ENCODE results near the gene OR2H1. TPM values are rescaled to one million over a fixed set of nuclear protein-coding genes. Genes with fewer than 3 reads are reported as not detected.

The OR2H1 gene
- total RNA-seq, 1 donor from 2014 or later, result not detected

GRCh38 chr6:29451471-29452193 lies 5.3 kb upstream of the OR2H1 start:
- Histone ChIP-seq H3K27ac (no peak overlapping the region), H3K4me1 (no peaks in the 10 kb centered on the region), H3K4me3 (no peak overlapping the region), H3K36me3 (no peaks in the 10 kb centered on the region), H3K27me3 (no peaks in the 10 kb centered on the region), H3K9me3 (no peaks in the 10 kb centered on the region)
- no peak for ATAC-seq
- DNase-seq, result no peak
- TF ChIP-seq CTCF (IDR thresholded peaks at IDR 0.05), result no peak
- intact Hi-C loops (cut with DNase I), result no loop called here

- no peak overlapping the region for H3K27ac ChIP-seq
- no peaks in the 10 kb centered on the region for H3K9me3 ChIP-seq
- ATAC-seq, result no peak
- DNase-seq, result no peak
- intact Hi-C loops (cut with DNase I), result no loop called here
- H3K4me3 ChIP-seq, result no peak overlapping the region
- no peaks in the 10 kb centered on the region for H3K36me3 ChIP-seq
- no peak for TF ChIP-seq CTCF (IDR thresholded peaks at IDR 0.05)
- H3K4me1 ChIP-seq, result no peaks in the 10 kb centered on the region
- H3K27me3 ChIP-seq, result no peaks in the 10 kb centered on the region
Observed at GRCh38 chr6:29461021-29461814, 4.3 kb downstream of the OR2H1 start.

GRCh38 chr6:29462022-29462421 lies 5.1 kb downstream of the OR2H1 start:
- Histone ChIP-seq H3K4me3 (no peak overlapping the region), H3K27ac (no peak overlapping the region), H3K9me3 (no peaks in the 10 kb centered on the region), H3K4me1 (no peaks in the 10 kb centered on the region), H3K27me3 (no peaks in the 10 kb centered on the region), H3K36me3 (no peaks in the 10 kb centered on the region)
- intact Hi-C loops (cut with DNase I), result no loop called here
- no peak for TF ChIP-seq CTCF (IDR thresholded peaks at IDR 0.05)
- DNase-seq (no peak), ATAC-seq (no peak)

- Histone ChIP-seq H3K4me1 (no peaks in the 10 kb centered on the region), H3K4me3 (no peak overlapping the region), H3K27ac (no peak overlapping the region), H3K27me3 (no peaks in the 10 kb centered on the region), H3K9me3 (no peaks in the 10 kb centered on the region), H3K36me3 (no peaks in the 10 kb centered on the region)
- no peak for ATAC-seq
- intact Hi-C loops (cut with DNase I), result no loop called here
- no peak for TF ChIP-seq CTCF (IDR thresholded peaks at IDR 0.05)
- DNase-seq, result no peak
Observed at GRCh38 chr6:29465279-29465678, 8.3 kb downstream of the OR2H1 start.

- DNase-seq (no peak), ATAC-seq (no peak)
- no peaks in the 10 kb centered on the region for H3K36me3 ChIP-seq
- no peaks in the 10 kb centered on the region for H3K4me1 ChIP-seq
- no peaks in the 10 kb centered on the region for H3K27me3 ChIP-seq
- intact Hi-C loops (cut with DNase I), result no loop called here
- no peak overlapping the region for H3K27ac ChIP-seq
- no peak overlapping the region for H3K4me3 ChIP-seq
- TF ChIP-seq CTCF (IDR thresholded peaks at IDR 0.05), result no peak
- H3K9me3 ChIP-seq, result no peaks in the 10 kb centered on the region
Observed at GRCh38 chr6:29465801-29466200, 8.8 kb downstream of the OR2H1 start.

Data from upper lobe of right lung (tissue), 1 donor.